ENCODE data around the gene CDC42BPB.

The CDC42BPB gene

DNA sequence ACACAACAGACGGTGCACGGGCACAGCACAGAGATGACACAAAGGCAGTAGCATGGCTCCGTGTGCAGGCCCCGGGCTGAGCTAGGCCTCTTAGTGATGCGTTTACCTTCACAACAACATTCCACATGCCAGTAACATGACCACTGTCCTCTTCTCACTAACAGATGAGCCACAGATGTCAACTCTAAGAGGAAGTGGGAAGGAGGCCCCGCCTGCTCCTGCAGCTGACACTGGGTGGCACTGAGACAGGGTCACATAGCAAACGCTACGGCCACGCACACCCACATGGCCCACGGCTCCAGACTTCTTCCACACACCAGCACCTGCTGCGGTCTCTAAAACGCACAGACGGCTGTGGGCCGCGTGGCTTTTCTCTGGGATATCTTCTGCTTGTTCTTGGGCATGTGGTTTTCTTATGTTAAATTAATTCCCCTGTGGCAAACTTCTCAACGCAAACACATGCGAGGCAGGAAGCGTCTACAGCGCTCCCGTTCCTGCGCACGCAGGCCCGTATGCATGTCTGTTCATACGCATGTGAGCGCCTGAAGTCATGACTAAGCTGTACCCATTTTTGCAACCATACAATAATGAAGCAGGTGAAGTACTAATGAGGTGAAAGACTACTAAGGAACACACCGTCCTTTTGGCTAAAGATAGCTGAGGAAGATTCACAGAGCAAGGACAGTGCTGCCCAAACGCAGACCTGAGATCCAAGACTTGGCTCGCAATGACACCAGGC is 108.1 kb downstream of the CDC42BPB start:
- Histone ChIP-seq H3K4me3 (ENCODE audit: insufficient read depth, low read length, poor library complexity, severe bottlenecking) (no peak overlapping the region), H3F3A (ENCODE audit: insufficient read depth) (0 out of 2 replicates have a peak, but pooled peaks cover 4% of the 10 kb centered on the region), H3K9me2 (replicated peaks; ENCODE audit: insufficient read depth, low read length) (no peaks in the 10 kb centered on the region), H3K36me3 (ENCODE audit: low read length) (no peaks in the 10 kb centered on the region), H3K27ac (ENCODE audit: low read depth, low read length) (peak overlapping the region; percentile 61), H3K9ac (ENCODE audit: low read length) (no peak overlapping the region), H4K20me1 (ENCODE audit: low read depth, low read length) (no peaks in the 10 kb centered on the region), H3K79me2 (ENCODE audit: insufficient read depth, low read length) (no peaks in the 10 kb centered on the region), H2AFZ (ENCODE audit: low read depth, low read length, severe bottlenecking) (peak overlapping the region; percentile 15), H3K4me2 (ENCODE audit: low read depth, low read length, poor library complexity, severe bottlenecking) (peak overlapping the region; percentile 26), H3K9me3 (ENCODE audit: insufficient read depth, low read length) (no peaks in the 10 kb centered on the region), H3K27me3 (ENCODE audit: low read length) (no peaks in the 10 kb centered on the region)
- TF ChIP-seq EZH2phosphoT487 (conservative IDR thresholded peaks at IDR 0.05; ENCODE audit: low read length) (no peak), CTCF (IDR thresholded peaks at IDR 0.05; ENCODE audit: insufficient read depth, low read length, poor library complexity, severe bottlenecking) (no peak)

- Histone ChIP-seq H2AFZ (ENCODE audit: low read depth, low read length, severe bottlenecking) (no peak overlapping the region), H3K4me3 (ENCODE audit: insufficient read depth, low read length, poor library complexity, severe bottlenecking) (no peak overlapping the region), H3K4me2 (ENCODE audit: low read depth, low read length, poor library complexity, severe bottlenecking) (peak overlapping the region; percentile 26), H3K9me2 (replicated peaks; ENCODE audit: insufficient read depth, low read length) (no peaks in the 10 kb centered on the region), H3K36me3 (ENCODE audit: low read length) (no peaks in the 10 kb centered on the region), H3F3A (ENCODE audit: insufficient read depth) (0 out of 2 replicates have a peak, but pooled peaks cover 4% of the 10 kb centered on the region), H3K27ac (ENCODE audit: low read depth, low read length) (peak overlapping the region; percentile 61), H3K79me2 (ENCODE audit: insufficient read depth, low read length) (no peaks in the 10 kb centered on the region), H4K20me1 (ENCODE audit: low read depth, low read length) (no peaks in the 10 kb centered on the region), H3K9me3 (ENCODE audit: insufficient read depth, low read length) (no peaks in the 10 kb centered on the region), H3K27me3 (ENCODE audit: low read length) (no peaks in the 10 kb centered on the region), H3K9ac (ENCODE audit: low read length) (no peak overlapping the region)
- TF ChIP-seq CTCF (IDR thresholded peaks at IDR 0.05; ENCODE audit: insufficient read depth, low read length, poor library complexity, severe bottlenecking) = no peak
- no peak for TF ChIP-seq EZH2phosphoT487 (conservative IDR thresholded peaks at IDR 0.05; ENCODE audit: low read length)
These were observed 108.7 kb downstream of the CDC42BPB start for GRCh38 chr14:102948698-102949061.

GRCh38 chr14:102947321-102948103 is 109.8 kb downstream of the CDC42BPB start:
- Histone ChIP-seq H3F3A (ENCODE audit: insufficient read depth) (peaks cover 4% of the 10 kb centered on the region; the same call in 1 of the 2 replicates), H3K4me3 (ENCODE audit: insufficient read depth, low read length, poor library complexity, severe bottlenecking) (no peak overlapping the region), H3K36me3 (ENCODE audit: low read length) (no peaks in the 10 kb centered on the region), H3K9me3 (ENCODE audit: insufficient read depth, low read length) (no peaks in the 10 kb centered on the region), H3K4me2 (ENCODE audit: low read depth, low read length, poor library complexity, severe bottlenecking) (peak overlapping the region; percentile 52), H3K27ac (ENCODE audit: low read depth, low read length) (no peak overlapping the region), H3K9ac (ENCODE audit: low read length) (no peak overlapping the region), H3K79me2 (ENCODE audit: insufficient read depth, low read length) (no peaks in the 10 kb centered on the region), H3K27me3 (ENCODE audit: low read length) (no peaks in the 10 kb centered on the region), H2AFZ (ENCODE audit: low read depth, low read length, severe bottlenecking) (no peak overlapping the region), H4K20me1 (ENCODE audit: low read depth, low read length) (no peaks in the 10 kb centered on the region), H3K9me2 (replicated peaks; ENCODE audit: insufficient read depth, low read length) (no peaks in the 10 kb centered on the region)
- TF ChIP-seq EZH2phosphoT487 (conservative IDR thresholded peaks at IDR 0.05; ENCODE audit: low read length) = no peak
- no peak for TF ChIP-seq CTCF (IDR thresholded peaks at IDR 0.05; ENCODE audit: insufficient read depth, low read length, poor library complexity, severe bottlenecking)

Measured in SU-DHL-6 (cell line).